T47D (cell line): Measurements from ENCODE around the gene MKKS.
A peak's percentile ranks its signal among the peaks of the same experiment; 100 is the strongest.

ENCODE experiments used
- DNase-seq, 2 experiments: peaks; one replicate each; pipeline versions ENCODE4 v3.0.0 to v3.0.0-alpha.2; 2011 to 2012; ENCODE audit warnings: low read depth in 1 of 2, low spot score in 1 of 2
- JUND ChIP-seq: IDR thresholded peaks from 2 replicates; pipeline ENCODE4 v1.6.1; 2012; ENCODE audit warnings: low read depth
- in situ Hi-C: cut with HindIII; loops from 2 replicates; pipeline ENCODE4 v1.10.0; 2016; ENCODE audit warnings: low sequenced_read_pairs, low pct_unique_long_range_greater_than_20kb

Gene MKKS

GRCh38 chr20:10433623-10434466, at the start of gene MKKS:
TSS of gene MKKS (minus strand) at chr20:10434222. CDS start at chr20:10413514, 20,708 bp downstream.
- in situ Hi-C loops = no loop called here
- DNase-seq = peak; percentile 83 to 93
- TF ChIP-seq JUND = peak; percentile 26; the same call in 1 of the 2 replicates

DNA sequence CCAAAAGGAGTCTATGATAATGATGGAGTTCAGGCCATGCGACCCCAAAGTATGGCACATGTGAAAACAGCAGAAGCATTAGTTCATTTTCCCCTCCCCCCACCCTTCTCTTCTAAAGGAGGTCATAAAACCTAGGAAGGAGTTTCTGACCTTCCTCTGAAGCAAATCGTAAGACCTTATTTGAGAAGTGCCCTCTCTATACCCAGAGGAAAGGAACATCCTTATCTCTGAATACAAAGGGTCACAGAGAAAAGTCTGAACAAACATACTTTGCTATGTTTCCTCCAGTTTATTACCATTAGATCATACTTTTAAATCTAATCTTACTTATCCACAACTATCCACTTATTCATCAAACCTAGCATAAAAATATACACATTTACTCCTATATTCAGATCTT, 49.7 kb upstream of the MKKS start:
- no peak for TF ChIP-seq JUND
- in situ Hi-C loops = no loop called here
- DNase-seq = no peak

DNA sequence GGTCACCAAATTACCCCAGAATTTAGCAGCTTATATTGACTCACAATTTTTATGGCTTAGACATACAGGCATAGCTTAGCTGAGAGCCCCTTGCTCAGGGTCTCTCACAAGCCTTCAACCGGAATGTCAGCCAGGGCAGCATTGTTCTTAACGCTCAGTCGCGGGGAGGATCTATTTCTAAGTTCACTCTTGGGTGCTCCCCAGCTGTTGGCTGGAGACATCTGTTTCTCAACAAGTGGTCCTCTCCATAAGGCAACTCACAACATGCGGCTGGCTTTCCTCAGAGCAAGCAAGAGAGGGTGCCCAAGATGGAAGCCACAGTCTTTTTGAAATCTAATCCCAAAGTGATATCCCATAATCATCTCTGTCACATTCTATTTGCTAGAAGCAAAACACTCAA, 47.7 kb upstream of the MKKS start:
- in situ Hi-C loops = no loop called here
- TF ChIP-seq JUND = no peak
- DNase-seq = no peak

- in situ Hi-C loops = no loop called here
- no peak for TF ChIP-seq JUND
- DNase-seq = peak in 1 of 2 experiments; percentile 13
Measured at GRCh38 chr20:10478930-10479329, 44.9 kb upstream of the MKKS start.

DNA sequence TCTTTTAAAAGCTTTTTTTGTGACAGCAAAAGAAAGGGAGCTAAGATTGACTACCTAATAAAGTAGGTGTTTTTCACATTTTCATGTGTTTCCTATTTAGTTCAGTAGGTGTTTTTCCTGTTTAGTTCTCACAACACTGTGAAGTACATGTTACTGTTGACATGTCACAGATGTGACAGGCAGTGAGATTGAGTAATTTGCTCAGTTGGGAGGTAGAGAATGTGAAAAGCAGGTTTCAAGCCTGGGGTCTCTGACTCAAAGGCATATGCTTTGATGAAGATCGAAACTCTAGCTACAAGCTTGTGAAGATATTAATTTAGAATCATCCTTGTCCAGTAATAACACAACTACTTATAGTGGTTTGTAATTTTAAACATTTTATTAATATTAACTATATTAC, 44.2 kb upstream of the MKKS start:
- DNase-seq = no peak
- in situ Hi-C loops = no loop called here
- TF ChIP-seq JUND = no peak

GRCh38 chr20:10476319-10476724, 42.3 kb upstream of the MKKS start:
- in situ Hi-C loops = no loop called here
- no peak for DNase-seq
- no peak for TF ChIP-seq JUND

GRCh38 chr20:10475225-10475624, 41.2 kb upstream of the MKKS start:
- no peak for DNase-seq
- in situ Hi-C loops = no loop called here
- no peak for TF ChIP-seq JUND

- TF ChIP-seq JUND = no peak
- in situ Hi-C loops = no loop called here
- no peak for DNase-seq
Measured at GRCh38 chr20:10474606-10475184, 40.7 kb upstream of the MKKS start.

DNA sequence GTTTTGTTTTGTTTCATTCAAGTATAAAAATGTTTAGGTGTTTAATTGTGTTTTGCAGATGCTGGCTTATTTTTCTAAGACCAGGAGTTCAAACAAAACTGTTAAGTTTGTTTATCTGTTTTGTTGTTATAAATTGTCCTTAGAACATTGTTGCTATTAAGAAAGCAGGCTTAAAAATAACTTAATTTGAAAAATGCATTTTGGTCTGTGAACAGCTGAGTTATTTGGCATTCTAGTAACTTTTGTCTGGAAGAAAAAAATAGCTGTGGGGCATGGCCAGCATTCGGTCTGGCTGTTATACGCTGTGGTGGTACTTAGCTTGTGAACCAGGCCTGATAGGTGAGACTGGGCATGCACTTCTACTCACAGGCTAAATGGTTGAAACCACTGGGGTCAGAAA, 38.8 kb upstream of the MKKS start:
- in situ Hi-C loops = no loop called here
- no peak for TF ChIP-seq JUND
- DNase-seq = no peak

DNA sequence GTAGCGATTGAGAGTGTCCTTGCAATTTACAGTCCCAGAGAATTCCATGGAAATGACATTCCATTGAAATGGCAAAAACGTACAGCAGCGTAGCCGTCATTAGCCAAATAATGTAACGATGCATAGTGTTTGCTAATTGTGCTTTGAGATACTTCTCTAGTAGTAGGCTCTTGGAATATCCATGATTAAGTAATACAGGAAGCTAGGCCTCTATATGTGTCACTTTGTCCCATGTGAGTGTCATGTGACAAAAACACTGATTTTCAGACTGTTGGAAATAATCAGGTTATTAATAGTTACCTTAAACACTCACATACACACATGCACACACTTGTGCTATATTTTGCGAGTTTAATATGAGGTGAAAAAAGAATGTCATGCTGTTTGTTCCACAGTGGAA, 36.3 kb upstream of the MKKS start:
- in situ Hi-C loops = no loop called here
- no peak for TF ChIP-seq JUND
- no peak for DNase-seq

DNA sequence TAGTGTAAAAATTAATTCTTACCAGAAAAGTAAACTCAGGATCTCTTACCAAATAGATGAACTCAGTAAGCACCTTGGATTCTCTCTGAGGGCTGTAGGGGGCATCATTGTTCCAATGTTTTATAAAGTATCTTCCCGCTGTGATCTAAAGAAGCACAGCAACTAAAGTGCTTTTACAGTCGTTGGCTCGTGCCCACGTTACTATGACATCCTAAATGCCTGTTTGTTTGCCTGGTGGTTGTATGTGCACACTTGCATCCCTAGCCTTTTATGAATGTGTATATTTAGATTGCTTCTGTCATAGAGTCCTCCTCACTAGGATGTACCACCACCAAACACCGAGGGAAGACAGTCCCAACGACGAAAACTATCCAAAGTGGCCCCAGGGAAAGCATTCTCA, 35.6 kb upstream of the MKKS start:
- TF ChIP-seq JUND = no peak
- in situ Hi-C loops = no loop called here
- peak; percentile 24 to 75 for DNase-seq

GRCh38 chr20:10469056-10469455, 35.0 kb upstream of the MKKS start:
- no peak for DNase-seq
- in situ Hi-C loops = no loop called here

GRCh38 chr20:10468340-10468845, 34.4 kb upstream of the MKKS start:
- DNase-seq = no peak
- in situ Hi-C loops = no loop called here
- no peak for TF ChIP-seq JUND

More at GRCh38 chr20:10469056-10469455, 35.0 kb upstream of the MKKS start:
- no peak for TF ChIP-seq JUND
